MM.1S (cell line): ENCODE measurements around the gene SOCS2.

Source experiments
- CTCF ChIP-seq: fragments of 300-600 bp; sonication (generic); IDR thresholded peaks from 2 replicates; pipeline ENCODE4 v1.5.1; 2016; ENCODE audit warnings: antibody characterized with exemption, low read length, mixed read lengths
- EZH2 ChIP-seq: fragments of 300-600 bp; sonication (generic); optimal IDR thresholded peaks from 2 replicates; pipeline ENCODE3; 2017; ENCODE audit warnings: low read depth, mild to moderate bottlenecking, antibody characterized with exemption, low read length, mixed read lengths
- EZH2phosphoT487 ChIP-seq: fragments of 300-600 bp; sonication (generic); IDR thresholded peaks from 2 replicates; pipeline ENCODE4 v1.6.1; 2018; ENCODE audit warnings: antibody characterized with exemption, low read length

GRCh38 chr12:93580682-93581081 is 8.2 kb downstream of the SOCS2 start:
- TF ChIP-seq CTCF (no peak), EZH2 (no peak), EZH2phosphoT487 (no peak)
